Gastrocnemius medialis (tissue), 4 donors: Measurements from ENCODE around the gene ZBTB21.

ENCODE experiments used
- CTCF ChIP-seq, 5 experiments: fragments of 450-650 bp in 3 of 5; fragments of 200-600 bp in 2 of 5; sonication (generic) in 2 of 5; IDR thresholded peaks in 4 of 5; conservative IDR thresholded peaks in 1 of 5; 1 replicate in 4 of 5; 2 replicates in 1 of 5; pipeline ENCODE4 v1.5.1; 2016 to 2019; ENCODE audit warnings: antibody characterized with exemption in 5 of 5, mild to moderate bottlenecking in 3 of 5, moderate library complexity in 3 of 5
- POLR2A ChIP-seq, 2 donors: fragments of 450-650 bp; IDR thresholded peaks; one replicate each; pipeline ENCODE4 v1.6.1; 2017; ENCODE audit warnings: antibody characterized with exemption in 2 of 2, mild to moderate bottlenecking in 2 of 2, moderate library complexity in 2 of 2

GRCh38 chr21:42043201-42043895 lies 33.2 kb upstream of the ZBTB21 start:
- TF ChIP-seq CTCF (IDR thresholded peaks at IDR 0.05 in 4 of 5, conservative IDR thresholded peaks at IDR 0.05 in 1 of 5) (no peak), POLR2A (IDR thresholded peaks at IDR 0.05) (no peak)
